NCI-H82 treated with DMSO at 0.1 percent for 48 hours (cell line): ENCODE measurements around the gene KCMF1.

Experiments used
- DNase-seq: peaks from one replicate; lab custom pipeline; 2025; ENCODE audit not compliant: unreplicated experiment; lab: John Stamatoyannopoulos, UW

KCMF1 gene

DNA sequence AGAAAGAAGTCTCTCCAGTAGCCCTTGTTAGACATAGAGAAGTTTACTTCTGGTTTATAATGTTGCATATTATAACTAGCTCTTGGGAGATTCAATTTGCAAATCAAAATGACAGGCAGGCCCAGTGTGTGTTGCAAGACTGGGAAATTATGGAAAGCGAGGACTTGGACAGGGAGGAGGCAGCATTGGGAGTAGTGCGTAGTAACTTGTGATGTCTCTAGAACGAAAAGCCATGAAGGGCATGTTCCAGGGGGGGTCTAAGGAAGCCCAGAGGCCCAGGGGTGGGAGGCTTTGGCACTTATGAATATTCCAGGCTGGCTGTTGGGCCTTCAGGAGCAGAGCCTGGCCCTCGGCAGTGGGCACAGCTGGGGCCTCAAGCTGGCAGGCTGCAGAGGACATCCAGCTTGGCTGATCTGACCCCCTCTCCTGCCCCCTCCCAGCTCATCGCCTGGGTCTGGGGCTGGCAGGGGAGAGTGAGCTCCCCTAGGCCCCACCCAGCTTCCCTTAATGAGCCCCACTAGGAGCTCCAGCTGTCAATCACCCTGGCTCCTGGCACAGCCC, 107.0 kb downstream of the KCMF1 start:
- no peak for DNase-seq

DNA sequence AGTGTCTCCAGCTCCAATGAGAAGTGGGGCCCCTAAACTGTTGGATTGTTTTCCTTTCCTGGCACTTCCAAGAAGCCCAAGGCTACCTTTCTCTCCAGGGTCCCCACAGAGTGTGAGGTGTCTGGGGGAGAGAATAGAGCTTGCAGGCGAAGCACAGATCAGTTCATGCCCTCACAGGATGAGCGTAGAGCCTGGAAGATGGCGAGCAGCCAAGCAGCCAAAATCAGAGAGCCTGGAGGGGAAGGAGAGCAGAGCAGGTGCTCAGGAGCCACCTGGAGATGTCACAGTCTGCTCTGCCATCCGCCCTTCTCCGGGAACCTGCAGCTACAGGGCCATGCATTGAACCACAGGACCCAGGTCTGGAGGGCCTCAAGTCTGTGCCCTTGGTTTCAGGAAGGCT, 107.6 kb downstream of the KCMF1 start:
- DNase-seq, result no peak

DNA sequence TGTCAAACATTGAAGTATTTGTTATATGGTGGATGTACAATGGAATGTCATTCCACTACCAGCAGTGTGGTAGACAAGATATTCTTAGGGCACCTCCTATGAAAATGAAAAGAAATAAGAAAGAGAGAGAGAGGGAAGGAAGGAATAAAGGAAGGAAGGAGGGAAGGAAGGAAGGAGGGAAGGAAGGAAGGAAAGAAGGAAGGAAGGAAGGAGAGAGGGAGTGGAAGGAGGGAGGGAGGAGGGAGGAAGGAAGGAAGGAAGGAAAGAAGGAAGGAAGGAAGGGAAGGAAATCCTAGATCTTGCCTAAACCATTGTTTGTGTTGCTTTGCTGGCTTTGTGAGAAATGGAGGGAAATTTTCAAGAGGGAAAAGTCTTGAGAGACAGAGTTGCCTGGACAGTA, 112.1 kb downstream of the KCMF1 start:
- DNase-seq, result no peak

GRCh38 chr2:85085563-85085962, 114.6 kb downstream of the KCMF1 start:
- no peak for DNase-seq

DNA sequence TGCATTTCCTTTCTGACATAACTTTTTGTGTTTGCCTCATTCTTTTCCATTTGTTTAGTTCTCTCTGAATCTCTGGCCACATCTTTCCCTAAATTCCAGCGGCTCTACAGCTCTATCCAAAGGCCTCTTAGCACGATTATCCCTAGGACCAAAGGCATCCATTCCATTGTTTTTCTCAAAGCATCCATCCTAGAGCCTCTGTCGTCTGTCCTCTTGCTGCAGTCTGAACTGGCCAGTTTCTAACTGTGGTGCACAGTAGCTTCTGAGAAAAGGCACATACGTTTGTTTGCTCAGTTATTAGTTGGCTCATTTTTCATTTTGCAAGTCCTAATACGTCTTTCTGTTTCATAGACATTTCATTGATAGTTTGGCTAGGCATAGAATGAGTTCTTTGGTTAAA, 116.6 kb downstream of the KCMF1 start:
- no peak for DNase-seq

DNA sequence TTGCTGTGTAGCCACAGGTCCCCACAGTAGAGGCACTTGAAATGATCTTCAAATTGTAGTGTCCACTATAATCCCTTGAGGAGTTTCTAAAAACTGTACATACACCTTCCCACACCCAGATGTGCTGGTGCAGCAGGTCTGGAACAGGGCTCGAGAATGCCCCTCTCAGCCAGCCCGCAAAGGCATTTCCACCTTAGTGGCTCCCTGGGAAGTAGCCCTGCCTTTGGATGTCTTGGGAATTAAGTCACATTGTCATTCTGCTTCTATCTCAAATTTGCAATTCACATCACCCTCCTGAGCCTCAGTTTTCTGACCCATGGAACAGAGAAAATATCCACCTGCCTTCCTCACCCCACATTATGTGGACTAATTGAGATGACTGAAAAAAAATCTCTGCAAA, 118.0 kb downstream of the KCMF1 start:
- DNase-seq, result no peak

DNA sequence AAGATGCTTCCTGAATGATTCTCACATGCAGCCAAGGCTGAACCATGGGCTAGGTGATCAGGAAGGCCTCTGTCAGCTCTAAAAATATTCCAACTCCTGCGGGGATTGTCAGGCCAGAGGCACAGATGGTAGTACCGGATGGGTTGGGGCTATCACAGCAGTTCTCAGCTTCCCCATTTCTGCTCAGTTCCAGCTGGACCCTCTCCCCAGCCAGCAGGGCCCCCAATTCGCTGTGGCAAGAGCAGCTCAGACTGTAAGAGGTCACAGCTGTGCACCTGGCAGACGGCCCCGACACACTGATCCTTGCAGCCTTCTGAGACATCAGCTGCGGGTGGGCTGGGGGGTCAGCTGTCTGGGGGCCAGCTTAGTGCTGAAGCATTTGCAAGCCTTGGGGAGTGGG, 118.6 kb downstream of the KCMF1 start:
- peak; percentile 50 for DNase-seq

DNA sequence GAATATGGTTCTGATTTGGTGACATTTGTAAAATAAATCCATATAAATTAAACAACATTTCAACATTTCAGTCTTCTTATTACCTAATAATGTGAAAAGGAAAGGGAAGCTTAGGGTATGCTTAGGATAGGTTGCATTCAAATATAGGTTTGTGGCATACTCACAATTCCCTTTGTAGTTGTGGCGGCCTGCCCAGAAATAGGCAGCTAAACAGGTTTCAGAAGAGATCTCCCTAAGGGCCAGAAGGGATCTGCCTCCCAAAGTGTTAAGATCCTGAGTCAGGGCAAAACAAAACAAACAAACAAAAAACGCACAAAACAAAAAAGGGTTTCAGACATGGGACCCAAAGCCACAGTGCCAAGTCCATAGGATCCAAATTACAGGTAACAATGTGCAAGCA, 120.9 kb downstream of the KCMF1 start:
- no peak for DNase-seq

DNA sequence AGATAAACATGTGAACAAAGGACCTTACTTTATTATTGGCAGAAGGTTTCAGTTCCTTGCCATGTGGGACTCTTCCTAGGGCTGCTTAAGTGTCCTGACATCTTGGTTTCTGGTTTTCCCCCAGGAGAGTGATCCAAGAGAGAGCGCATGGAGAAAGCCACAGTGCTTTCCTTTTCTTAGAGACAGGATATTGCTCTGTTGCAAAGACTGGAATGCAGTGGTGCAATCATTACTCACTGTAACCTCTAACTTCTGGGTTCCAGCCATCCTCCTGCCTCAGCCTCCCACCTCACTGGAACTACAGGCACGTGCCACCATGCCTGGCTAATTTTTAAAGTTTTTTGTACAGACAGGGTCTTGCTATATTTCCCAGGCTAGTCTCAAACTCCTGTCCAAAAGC, 124.1 kb downstream of the KCMF1 start:
- no peak for DNase-seq

DNA sequence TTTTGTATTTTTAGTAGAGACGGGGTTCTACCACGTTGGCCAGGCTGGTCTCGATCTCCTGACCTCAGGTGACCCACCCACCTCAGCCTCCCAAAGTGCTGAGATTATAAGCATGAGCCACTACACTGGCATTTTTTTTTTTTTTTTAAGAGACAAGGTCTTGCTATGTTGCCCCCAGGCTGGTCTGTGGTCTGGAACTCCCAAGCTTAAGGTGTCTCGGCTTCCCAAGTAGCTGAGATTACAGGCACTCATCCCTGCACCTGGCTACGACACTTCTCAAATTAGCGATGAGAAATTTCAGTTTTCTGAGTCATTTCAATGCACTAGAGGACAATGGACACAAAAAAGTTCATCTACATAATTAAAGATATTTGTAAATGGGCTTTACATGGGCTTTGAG, 125.7 kb downstream of the KCMF1 start:
- DNase-seq, result no peak

- no peak for DNase-seq
These were observed 133.3 kb downstream of the KCMF1 start for GRCh38 chr2:85104228-85104627.

GRCh38 chr2:85106489-85107180, 135.7 kb downstream of the KCMF1 start:
- DNase-seq, result no peak
